SK-N-SH (cell line): ENCODE results near the gene METTL26. TPM values are rescaled to one million over a fixed set of nuclear protein-coding genes. Genes with fewer than 3 reads are reported as not detected.
A peak's percentile ranks its signal among the peaks of the same experiment; 100 is the strongest.

ENCODE experiments used
- CTCF ChIA-PET: fragments of 300-600, 350-600 bp; formaldehyde crosslinking; extraction: SDS; loops from one replicate; lab custom pipeline; 2021; lab: Yijun Ruan, JAX
- POLR2A ChIA-PET: fragments of 350-600 bp; sonication (Branson Sonifier 250); formaldehyde crosslinking; extraction: SDS; loops from one replicate; lab custom pipeline; 2020; ENCODE audit warnings: antibody characterized with exemption, inconsistent platforms; lab: Yijun Ruan, JAX
- DNase-seq: peaks from one replicate; pipeline ENCODE4 v3.0.0; 2012
- H2AFZ ChIP-seq: fragments of 200-600 bp; sonication (generic); 2 replicates; pipeline ENCODE4 v1.8.1; 2016; ENCODE audit warnings: antibody characterized with exemption, mild to moderate bottlenecking, low read depth
- H3F3A ChIP-seq: fragments of 200-600 bp; sonication (generic); replicated peaks from 2 replicates; pipeline ENCODE3; 2016; ENCODE audit warnings: antibody characterized with exemption, mild to moderate bottlenecking; ENCODE audit not compliant: insufficient read depth
- H3K27ac ChIP-seq, 2 experiments: fragments of 200-500 bp in 1 of 2; fragments of 200-600 bp in 1 of 2; sonication (Bioruptor generic) in 1 of 2; sonication (generic), shearing (Covaris generic) in 1 of 2; 2 replicates each; pipeline versions ENCODE4 v1.5.1 to v1.6.1; 2014 to 2016; ENCODE audit warnings: low read depth in 2 of 2, inconsistent platforms in 1 of 2, low read length in 1 of 2, mild to moderate bottlenecking in 1 of 2, mixed read lengths in 1 of 2
- H3K27me3 ChIP-seq: fragments of 200-600 bp; sonication (generic), shearing (Covaris generic); 2 replicates; pipeline ENCODE4 v1.6.1; 2016; ENCODE audit warnings: mixed run types; ENCODE audit not compliant: insufficient read depth
- H3K36me3 ChIP-seq, 2 experiments: fragments of 200-500 bp in 1 of 2; fragments of 200-600 bp in 1 of 2; sonication (Bioruptor generic) in 1 of 2; sonication (generic) in 1 of 2; replicated peaks in 1 of 2; 2 replicates each; pipeline versions ENCODE3 to v1.5.1; 2014 to 2016; ENCODE audit warnings: low read length in 1 of 2, mild to moderate bottlenecking in 1 of 2; ENCODE audit not compliant: insufficient read depth in 2 of 2, control insufficient read depth in 1 of 2
- H3K4me1 ChIP-seq, 2 experiments: fragments of 200-500 bp in 1 of 2; fragments of 200-600 bp in 1 of 2; sonication (Bioruptor generic) in 1 of 2; sonication (generic), shearing (Covaris generic) in 1 of 2; 2 replicates each; pipeline versions ENCODE4 v1.5.1 to v1.6.1; 2014 to 2016; ENCODE audit warnings: low read depth in 1 of 2, low read length in 1 of 2, mixed run types in 1 of 2; ENCODE audit not compliant: insufficient read depth in 2 of 2, control insufficient read depth in 1 of 2
- H3K4me2 ChIP-seq: fragments of 200-600 bp; sonication (generic), shearing (Covaris generic); 2 replicates; pipeline ENCODE4 v1.6.1; 2017; ENCODE audit warnings: mixed run types
- H3K4me3 ChIP-seq, 2 experiments: fragments of 200-500 bp in 1 of 2; fragments of 200-600 bp in 1 of 2; sonication (Bioruptor generic) in 1 of 2; sonication (generic), shearing (Covaris generic) in 1 of 2; 2 replicates each; pipeline versions ENCODE4 v1.5.1 to v1.8.1; 2014 to 2016; ENCODE audit warnings: low read depth in 2 of 2, inconsistent platforms in 1 of 2, low read length in 1 of 2, mild to moderate bottlenecking in 1 of 2, mixed read lengths in 1 of 2, moderate library complexity in 1 of 2
- H3K79me2 ChIP-seq: fragments of 200-600 bp; sonication (generic); 2 replicates; pipeline ENCODE4 v1.8.1; 2017; ENCODE audit warnings: mild to moderate bottlenecking; ENCODE audit not compliant: insufficient read depth
- H3K9ac ChIP-seq: fragments of 200-600 bp; sonication (generic); 2 replicates; pipeline ENCODE4 v1.6.1; 2017; ENCODE audit warnings: mixed run types
- H3K9me2 ChIP-seq: fragments of 200-600 bp; sonication (generic); 2 replicates; pipeline ENCODE4 v1.6.1; 2017; ENCODE audit warnings: mixed run types
- H3K9me3 ChIP-seq: fragments of 200-600 bp; sonication (generic); 2 replicates; pipeline ENCODE4 v1.6.1; 2017; ENCODE audit warnings: mixed run types, mild to moderate bottlenecking, moderate library complexity
- H4K20me1 ChIP-seq: fragments of 200-600 bp; sonication (generic); 2 replicates; pipeline ENCODE4 v1.6.1; 2017; ENCODE audit warnings: mild to moderate bottlenecking, mixed run types; ENCODE audit not compliant: insufficient read depth
- CHD2 ChIP-seq: fragments of 150-350 bp; IDR thresholded peaks from 2 replicates; pipeline ENCODE4 v1.6.1; 2018; ENCODE audit warnings: low read length; ENCODE audit not compliant: partially characterized antibody
- FOSL2 ChIP-seq: IDR thresholded peaks from 2 replicates; pipeline ENCODE4 v1.4.0; 2012; ENCODE audit warnings: low read depth, mild to moderate bottlenecking, moderate library complexity, borderline replicate concordance
- FOXJ3 ChIP-seq: sonication (generic); formaldehyde crosslinking; IDR thresholded peaks from 2 replicates; pipeline ENCODE4 v1.5.1; 2020; ENCODE audit warnings: mild to moderate bottlenecking, missing genetic modification reagents
- FOXM1 ChIP-seq: IDR thresholded peaks from 2 replicates; pipeline ENCODE4 v1.4.0; 2012; ENCODE audit warnings: low read depth, mild to moderate bottlenecking
- GABPA ChIP-seq: IDR thresholded peaks from 2 replicates; pipeline ENCODE4 v1.4.0; 2012; ENCODE audit warnings: low read depth, mild to moderate bottlenecking
- GATA2 ChIP-seq: sonication (generic); formaldehyde crosslinking; IDR thresholded peaks from 2 replicates; pipeline ENCODE4 v1.5.0; 2020; ENCODE audit warnings: mild to moderate bottlenecking, missing genetic modification reagents
- MXI1 ChIP-seq: IDR thresholded peaks from 2 replicates; pipeline ENCODE4 v1.6.1; 2012; ENCODE audit warnings: mild to moderate bottlenecking, low read depth, low read length, improper control_type of control experiment
- NFIC ChIP-seq: IDR thresholded peaks from 2 replicates; pipeline ENCODE4 v1.4.0; 2012; ENCODE audit warnings: borderline replicate concordance
- NRF1 ChIP-seq: IDR thresholded peaks from 2 replicates; pipeline ENCODE4 v1.6.1; 2012; ENCODE audit warnings: low read depth, mild to moderate bottlenecking, low read length
- POLR2AphosphoS5 ChIP-seq: IDR thresholded peaks from 2 replicates; pipeline ENCODE4 v1.6.1; 2012; ENCODE audit warnings: low read depth, low read length
- RAD21 ChIP-seq: IDR thresholded peaks from 2 replicates; pipeline ENCODE4 v1.6.1; 2012; ENCODE audit warnings: mild to moderate bottlenecking, low read length
- SMC3 ChIP-seq: IDR thresholded peaks from 2 replicates; pipeline ENCODE4 v1.6.1; 2012; ENCODE audit warnings: low read depth, low read length, improper control_type of control experiment
- TCF12 ChIP-seq: IDR thresholded peaks from 2 replicates; pipeline ENCODE4 v1.4.0; 2012
- TEAD4 ChIP-seq: IDR thresholded peaks from 2 replicates; pipeline ENCODE4 v1.4.0; 2012; ENCODE audit warnings: mild to moderate bottlenecking, borderline replicate concordance; ENCODE audit not compliant: insufficient read depth
- YY1 ChIP-seq: IDR thresholded peaks from 2 replicates; pipeline ENCODE4 v1.4.0; 2012; ENCODE audit warnings: low read depth, mild to moderate bottlenecking
- WGBS: methylation state at CpG from one replicate; pipeline ENCODE4 v1.1.6; 2017; ENCODE audit warnings: low lambda C conversion rate; 5-methylcytosine and 5-hydroxymethylcytosine counted together
- polyA plus RNA-seq, 3 experiments: library from polyadenylated mRNA; depleted of rRNA; stranded (reverse); fragments of >200 nt; gene quantifications; 2 replicates each; pipeline ENCODE4 v1.2.3, GENCODE V29; 2012
- TF ChIP-seq, protein P1 (sequence below): IDR thresholded peaks from 2 replicates; pipeline ENCODE4; 2012
- TF ChIP-seq, protein P2 (sequence below): fragments of 200-600 bp; sonication (generic); IDR thresholded peaks from 2 replicates; pipeline ENCODE4 v1.6.1; 2017; ENCODE audit warnings: antibody characterized with exemption, mild to moderate bottlenecking, moderate library complexity
- TF ChIP-seq, protein P3 (sequence below): fragments of 150-350 bp; IDR thresholded peaks from 2 replicates; pipeline ENCODE4 v1.6.1; 2016; ENCODE audit warnings: mild to moderate bottlenecking, low read depth, low read length
- TF ChIP-seq, protein P4 (sequence below): IDR thresholded peaks from 2 replicates; pipeline ENCODE4 v1.4.0; 2012; ENCODE audit warnings: low read depth, borderline replicate concordance

The METTL26 gene
- polyA plus RNA-seq, 1 of the 3 experiments (the other 2 are of a cell fraction) = 167 TPM

DNA sequence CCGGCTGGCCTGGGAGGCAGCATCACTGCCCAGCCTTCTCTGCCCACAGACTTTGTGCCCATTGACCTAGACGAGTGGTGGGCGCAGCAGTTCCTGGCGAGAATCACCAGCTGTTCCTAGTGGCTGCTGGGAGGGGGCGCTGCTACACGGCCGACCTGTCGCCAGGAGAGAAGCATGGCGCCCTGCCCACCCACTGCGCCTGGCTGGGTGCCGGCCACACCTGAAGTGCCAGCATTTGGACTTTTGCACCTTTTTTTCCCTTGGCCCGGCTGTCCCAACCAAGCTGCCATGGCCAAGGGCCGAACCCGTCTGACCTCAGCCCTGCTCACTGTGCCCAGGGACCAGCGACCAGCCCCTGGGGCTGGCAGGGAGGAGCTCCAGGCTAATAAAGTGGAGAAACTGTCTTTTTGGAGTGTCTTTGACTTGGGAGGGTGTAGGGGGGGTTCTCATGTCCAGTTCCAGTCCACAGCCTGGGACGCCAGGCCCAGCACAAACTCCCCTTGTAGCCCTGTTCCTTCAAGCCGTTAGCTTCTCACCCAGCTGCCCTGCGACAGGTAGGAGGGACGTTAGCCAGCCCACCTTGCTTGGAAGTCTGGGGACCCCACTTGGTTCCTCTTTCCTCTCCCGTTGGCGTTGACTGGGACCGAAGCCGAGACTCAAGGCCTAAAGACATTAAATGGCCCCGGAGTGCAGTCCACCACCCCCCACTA is 12.1 kb upstream of the METTL26 start (continued):
- TF ChIP-seq FOXJ3 (CRISPR knock-in tag) = no peak
- no peak for TF ChIP-seq TCF12
- no peak for TF ChIP-seq NFIC
- TF ChIP-seq SMC3 = peak; percentile 27; the same call in 1 of the 2 replicates
- TF ChIP-seq CHD2 = no peak
- TF ChIP-seq, protein P1, sequence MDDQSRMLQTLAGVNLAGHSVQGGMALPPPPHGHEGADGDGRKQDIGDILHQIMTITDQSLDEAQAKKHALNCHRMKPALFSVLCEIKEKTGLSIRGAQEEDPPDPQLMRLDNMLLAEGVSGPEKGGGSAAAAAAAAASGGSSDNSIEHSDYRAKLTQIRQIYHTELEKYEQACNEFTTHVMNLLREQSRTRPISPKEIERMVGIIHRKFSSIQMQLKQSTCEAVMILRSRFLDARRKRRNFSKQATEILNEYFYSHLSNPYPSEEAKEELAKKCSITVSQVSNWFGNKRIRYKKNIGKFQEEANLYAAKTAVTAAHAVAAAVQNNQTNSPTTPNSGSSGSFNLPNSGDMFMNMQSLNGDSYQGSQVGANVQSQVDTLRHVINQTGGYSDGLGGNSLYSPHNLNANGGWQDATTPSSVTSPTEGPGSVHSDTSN = no peak
- TF ChIP-seq RAD21 = peak; percentile 51
- TF ChIP-seq, all 33 proteins: peak for 5

DNA sequence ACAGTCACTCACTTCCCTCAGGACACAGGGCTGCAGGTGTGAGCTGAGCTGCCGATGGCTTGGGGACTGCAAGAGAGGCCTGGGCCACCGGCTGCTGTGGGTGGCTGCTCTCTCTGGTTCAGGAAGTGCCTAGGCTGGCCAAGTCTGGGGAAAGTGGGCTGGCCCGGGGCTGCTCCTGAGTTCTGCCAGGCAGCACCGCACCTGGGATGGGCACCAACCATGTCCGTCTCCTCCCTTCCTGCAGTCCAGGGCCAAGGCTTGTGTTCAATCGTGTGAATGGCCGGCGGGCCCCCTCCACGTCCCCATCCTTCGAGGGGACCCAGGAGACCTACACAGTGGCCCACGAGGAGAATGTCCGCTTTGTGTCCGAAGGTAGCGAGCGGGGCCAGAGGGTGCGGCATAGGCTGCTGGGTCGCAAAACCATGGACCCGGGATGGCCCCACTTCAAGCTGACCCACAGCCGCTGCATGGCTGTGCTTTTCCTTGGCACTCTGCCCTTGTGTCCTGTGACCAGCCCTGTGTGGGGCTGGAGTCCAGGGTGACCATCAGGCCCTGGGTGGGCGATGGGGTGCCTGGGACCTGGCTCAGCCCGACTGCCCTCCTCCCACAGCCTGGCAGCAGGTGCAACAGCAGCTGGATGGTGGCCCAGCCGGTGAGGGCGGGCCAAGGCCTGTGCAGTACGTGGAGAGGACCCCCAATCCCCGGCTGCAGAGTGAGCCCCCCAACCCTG is 11.2 kb upstream of the METTL26 start:
- Histone ChIP-seq H3K27ac (peak overlapping the region in 1 of 2 experiments; percentile 80; a peak in 1 of 4 replicates), H3K9me2 (no peaks in the 10 kb centered on the region), H2AFZ (no peak overlapping the region), H3K79me2 (peaks cover 30% of the 10 kb centered on the region; the same call in 1 of the 2 replicates), H4K20me1 (no peaks in the 10 kb centered on the region), H3K9me3 (no peaks in the 10 kb centered on the region), H3K9ac (no peak overlapping the region), H3K36me3 (peaks cover 0 to under 1% of the 10 kb centered on the region in 2 experiments), H3K27me3 (no peaks in the 10 kb centered on the region), H3K4me3 (no peak overlapping the region), H3F3A (peaks cover 5% of the 10 kb centered on the region), H3K4me1 (peaks cover 10 to 38% of the 10 kb centered on the region in 2 experiments; a peak in 2 of 4 replicates), H3K4me2 (peak overlapping the region; percentile 91)
- CTCF ChIA-PET = interaction anchor here (0.6 to 7.8 kb wide), 14 partner anchors 9 to 1697 kb away, joined by 3 to 92 read pairs (median 7); partner anchors contain the start of genes METTL26, RHBDL1, RHOT2 and STUB1
- POLR2A ChIA-PET = interaction anchor here (0.6 to 1.6 kb wide), 2 partner anchors 15 to 77 kb away, joined by 3 to 5 read pairs; no protein-coding TSS in a partner anchor
- 100% methylated on average over 3 of the region's 25 CpGs for WGBS
- TF ChIP-seq YY1 = no peak
- TF ChIP-seq, protein P2, sequence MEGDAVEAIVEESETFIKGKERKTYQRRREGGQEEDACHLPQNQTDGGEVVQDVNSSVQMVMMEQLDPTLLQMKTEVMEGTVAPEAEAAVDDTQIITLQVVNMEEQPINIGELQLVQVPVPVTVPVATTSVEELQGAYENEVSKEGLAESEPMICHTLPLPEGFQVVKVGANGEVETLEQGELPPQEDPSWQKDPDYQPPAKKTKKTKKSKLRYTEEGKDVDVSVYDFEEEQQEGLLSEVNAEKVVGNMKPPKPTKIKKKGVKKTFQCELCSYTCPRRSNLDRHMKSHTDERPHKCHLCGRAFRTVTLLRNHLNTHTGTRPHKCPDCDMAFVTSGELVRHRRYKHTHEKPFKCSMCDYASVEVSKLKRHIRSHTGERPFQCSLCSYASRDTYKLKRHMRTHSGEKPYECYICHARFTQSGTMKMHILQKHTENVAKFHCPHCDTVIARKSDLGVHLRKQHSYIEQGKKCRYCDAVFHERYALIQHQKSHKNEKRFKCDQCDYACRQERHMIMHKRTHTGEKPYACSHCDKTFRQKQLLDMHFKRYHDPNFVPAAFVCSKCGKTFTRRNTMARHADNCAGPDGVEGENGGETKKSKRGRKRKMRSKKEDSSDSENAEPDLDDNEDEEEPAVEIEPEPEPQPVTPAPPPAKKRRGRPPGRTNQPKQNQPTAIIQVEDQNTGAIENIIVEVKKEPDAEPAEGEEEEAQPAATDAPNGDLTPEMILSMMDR = no peak
- TF ChIP-seq GABPA = no peak
- no peak for TF ChIP-seq GATA2 (CRISPR knock-in tag)
- TF ChIP-seq NFIC = no peak
- no peak for TF ChIP-seq MXI1
- TF ChIP-seq TEAD4 = no peak
- TF ChIP-seq FOSL2 = no peak
- TF ChIP-seq, protein P3, sequence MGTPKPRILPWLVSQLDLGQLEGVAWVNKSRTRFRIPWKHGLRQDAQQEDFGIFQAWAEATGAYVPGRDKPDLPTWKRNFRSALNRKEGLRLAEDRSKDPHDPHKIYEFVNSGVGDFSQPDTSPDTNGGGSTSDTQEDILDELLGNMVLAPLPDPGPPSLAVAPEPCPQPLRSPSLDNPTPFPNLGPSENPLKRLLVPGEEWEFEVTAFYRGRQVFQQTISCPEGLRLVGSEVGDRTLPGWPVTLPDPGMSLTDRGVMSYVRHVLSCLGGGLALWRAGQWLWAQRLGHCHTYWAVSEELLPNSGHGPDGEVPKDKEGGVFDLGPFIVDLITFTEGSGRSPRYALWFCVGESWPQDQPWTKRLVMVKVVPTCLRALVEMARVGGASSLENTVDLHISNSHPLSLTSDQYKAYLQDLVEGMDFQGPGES = no peak
- TF ChIP-seq NRF1 = no peak
- no peak for TF ChIP-seq POLR2AphosphoS5
- no peak for TF ChIP-seq FOXM1
- TF ChIP-seq TCF12 = no peak
- TF ChIP-seq, protein P4, sequence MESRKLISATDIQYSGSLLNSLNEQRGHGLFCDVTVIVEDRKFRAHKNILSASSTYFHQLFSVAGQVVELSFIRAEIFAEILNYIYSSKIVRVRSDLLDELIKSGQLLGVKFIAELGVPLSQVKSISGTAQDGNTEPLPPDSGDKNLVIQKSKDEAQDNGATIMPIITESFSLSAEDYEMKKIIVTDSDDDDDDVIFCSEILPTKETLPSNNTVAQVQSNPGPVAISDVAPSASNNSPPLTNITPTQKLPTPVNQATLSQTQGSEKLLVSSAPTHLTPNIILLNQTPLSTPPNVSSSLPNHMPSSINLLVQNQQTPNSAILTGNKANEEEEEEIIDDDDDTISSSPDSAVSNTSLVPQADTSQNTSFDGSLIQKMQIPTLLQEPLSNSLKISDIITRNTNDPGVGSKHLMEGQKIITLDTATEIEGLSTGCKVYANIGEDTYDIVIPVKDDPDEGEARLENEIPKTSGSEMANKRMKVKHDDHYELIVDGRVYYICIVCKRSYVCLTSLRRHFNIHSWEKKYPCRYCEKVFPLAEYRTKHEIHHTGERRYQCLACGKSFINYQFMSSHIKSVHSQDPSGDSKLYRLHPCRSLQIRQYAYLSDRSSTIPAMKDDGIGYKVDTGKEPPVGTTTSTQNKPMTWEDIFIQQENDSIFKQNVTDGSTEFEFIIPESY = no peak
- TF ChIP-seq, protein P1 = no peak
- no peak for DNase-seq
